SK-N-SH (cell line): ENCODE data around the gene FLACC1. TPM values are rescaled to one million over a fixed set of nuclear protein-coding genes. Genes with fewer than 3 reads are reported as not detected.

Source experiments
- CTCF ChIA-PET: fragments of 300-600, 350-600 bp; formaldehyde crosslinking; extraction: SDS; loops from one replicate; lab custom pipeline; 2021; lab: Yijun Ruan, JAX
- POLR2A ChIA-PET: fragments of 350-600 bp; sonication (Branson Sonifier 250); formaldehyde crosslinking; extraction: SDS; loops from one replicate; lab custom pipeline; 2020; ENCODE audit warnings: antibody characterized with exemption, inconsistent platforms; lab: Yijun Ruan, JAX
- DNase-seq: peaks from one replicate; pipeline ENCODE4 v3.0.0; 2012
- H2AFZ ChIP-seq: fragments of 200-600 bp; sonication (generic); 2 replicates; pipeline ENCODE4 v1.8.1; 2016; ENCODE audit warnings: antibody characterized with exemption, mild to moderate bottlenecking, low read depth
- H3F3A ChIP-seq: fragments of 200-600 bp; sonication (generic); replicated peaks from 2 replicates; pipeline ENCODE3; 2016; ENCODE audit warnings: antibody characterized with exemption, mild to moderate bottlenecking; ENCODE audit not compliant: insufficient read depth
- H3K27ac ChIP-seq, 2 experiments: fragments of 200-500 bp in 1 of 2; fragments of 200-600 bp in 1 of 2; sonication (Bioruptor generic) in 1 of 2; sonication (generic), shearing (Covaris generic) in 1 of 2; 2 replicates each; pipeline versions ENCODE4 v1.5.1 to v1.6.1; 2014 to 2016; ENCODE audit warnings: low read depth in 2 of 2, inconsistent platforms in 1 of 2, low read length in 1 of 2, mild to moderate bottlenecking in 1 of 2, mixed read lengths in 1 of 2
- H3K27me3 ChIP-seq: fragments of 200-600 bp; sonication (generic), shearing (Covaris generic); 2 replicates; pipeline ENCODE4 v1.6.1; 2016; ENCODE audit warnings: mixed run types; ENCODE audit not compliant: insufficient read depth
- H3K36me3 ChIP-seq, 2 experiments: fragments of 200-500 bp in 1 of 2; fragments of 200-600 bp in 1 of 2; sonication (Bioruptor generic) in 1 of 2; sonication (generic) in 1 of 2; replicated peaks in 1 of 2; 2 replicates each; pipeline versions ENCODE3 to v1.5.1; 2014 to 2016; ENCODE audit warnings: low read length in 1 of 2, mild to moderate bottlenecking in 1 of 2; ENCODE audit not compliant: insufficient read depth in 2 of 2, control insufficient read depth in 1 of 2
- H3K4me1 ChIP-seq, 2 experiments: fragments of 200-500 bp in 1 of 2; fragments of 200-600 bp in 1 of 2; sonication (Bioruptor generic) in 1 of 2; sonication (generic), shearing (Covaris generic) in 1 of 2; 2 replicates each; pipeline versions ENCODE4 v1.5.1 to v1.6.1; 2014 to 2016; ENCODE audit warnings: low read depth in 1 of 2, low read length in 1 of 2, mixed run types in 1 of 2; ENCODE audit not compliant: insufficient read depth in 2 of 2, control insufficient read depth in 1 of 2
- H3K4me2 ChIP-seq: fragments of 200-600 bp; sonication (generic), shearing (Covaris generic); 2 replicates; pipeline ENCODE4 v1.6.1; 2017; ENCODE audit warnings: mixed run types
- H3K4me3 ChIP-seq, 2 experiments: fragments of 200-500 bp in 1 of 2; fragments of 200-600 bp in 1 of 2; sonication (Bioruptor generic) in 1 of 2; sonication (generic), shearing (Covaris generic) in 1 of 2; 2 replicates each; pipeline versions ENCODE4 v1.5.1 to v1.8.1; 2014 to 2016; ENCODE audit warnings: low read depth in 2 of 2, inconsistent platforms in 1 of 2, low read length in 1 of 2, mild to moderate bottlenecking in 1 of 2, mixed read lengths in 1 of 2, moderate library complexity in 1 of 2
- H3K79me2 ChIP-seq: fragments of 200-600 bp; sonication (generic); 2 replicates; pipeline ENCODE4 v1.8.1; 2017; ENCODE audit warnings: mild to moderate bottlenecking; ENCODE audit not compliant: insufficient read depth
- H3K9ac ChIP-seq: fragments of 200-600 bp; sonication (generic); 2 replicates; pipeline ENCODE4 v1.6.1; 2017; ENCODE audit warnings: mixed run types
- H3K9me2 ChIP-seq: fragments of 200-600 bp; sonication (generic); 2 replicates; pipeline ENCODE4 v1.6.1; 2017; ENCODE audit warnings: mixed run types
- H3K9me3 ChIP-seq: fragments of 200-600 bp; sonication (generic); 2 replicates; pipeline ENCODE4 v1.6.1; 2017; ENCODE audit warnings: mixed run types, mild to moderate bottlenecking, moderate library complexity
- H4K20me1 ChIP-seq: fragments of 200-600 bp; sonication (generic); 2 replicates; pipeline ENCODE4 v1.6.1; 2017; ENCODE audit warnings: mild to moderate bottlenecking, mixed run types; ENCODE audit not compliant: insufficient read depth
- CHD2 ChIP-seq: fragments of 150-350 bp; IDR thresholded peaks from 2 replicates; pipeline ENCODE4 v1.6.1; 2018; ENCODE audit warnings: low read length; ENCODE audit not compliant: partially characterized antibody
- ELF1 ChIP-seq: IDR thresholded peaks from 2 replicates; pipeline ENCODE4 v1.4.0; 2012
- EZH2phosphoT487 ChIP-seq: fragments of 200-600 bp; sonication (generic); IDR thresholded peaks from 2 replicates; pipeline ENCODE4 v1.6.1; 2017; ENCODE audit warnings: low read depth, mixed run types, mild to moderate bottlenecking, antibody characterized with exemption, moderate library complexity, borderline replicate concordance
- FOSL2 ChIP-seq: IDR thresholded peaks from 2 replicates; pipeline ENCODE4 v1.4.0; 2012; ENCODE audit warnings: low read depth, mild to moderate bottlenecking, moderate library complexity, borderline replicate concordance
- FOXJ3 ChIP-seq: sonication (generic); formaldehyde crosslinking; IDR thresholded peaks from 2 replicates; pipeline ENCODE4 v1.5.1; 2020; ENCODE audit warnings: mild to moderate bottlenecking, missing genetic modification reagents
- FOXM1 ChIP-seq: IDR thresholded peaks from 2 replicates; pipeline ENCODE4 v1.4.0; 2012; ENCODE audit warnings: low read depth, mild to moderate bottlenecking
- JUND ChIP-seq: IDR thresholded peaks from 2 replicates; pipeline ENCODE4 v1.4.0; 2012
- MAX ChIP-seq: IDR thresholded peaks from 2 replicates; pipeline ENCODE4 v1.4.0; 2012; ENCODE audit warnings: low read depth
- RXRA ChIP-seq: IDR thresholded peaks from 2 replicates; pipeline ENCODE4 v1.4.0; 2012; ENCODE audit warnings: low read depth, mild to moderate bottlenecking, borderline replicate concordance
- SIN3A ChIP-seq: IDR thresholded peaks from 2 replicates; pipeline ENCODE4 v1.6.1; 2012; ENCODE audit warnings: low read depth, mild to moderate bottlenecking, low read length, moderate library complexity, borderline replicate concordance
- TEAD4 ChIP-seq: IDR thresholded peaks from 2 replicates; pipeline ENCODE4 v1.4.0; 2012; ENCODE audit warnings: mild to moderate bottlenecking, borderline replicate concordance; ENCODE audit not compliant: insufficient read depth
- USF1 ChIP-seq: IDR thresholded peaks from 2 replicates; pipeline ENCODE4 v1.4.0; 2012; ENCODE audit warnings: low read depth, borderline replicate concordance
- ZBTB33 ChIP-seq: IDR thresholded peaks from 2 replicates; pipeline ENCODE4 v1.4.0; 2012; ENCODE audit warnings: low read depth, borderline replicate concordance
- WGBS: methylation state at CpG from one replicate; pipeline ENCODE4 v1.1.6; 2017; ENCODE audit warnings: low lambda C conversion rate; 5-methylcytosine and 5-hydroxymethylcytosine counted together
- polyA plus RNA-seq, 3 experiments: library from polyadenylated mRNA; depleted of rRNA; stranded (reverse); fragments of >200 nt; gene quantifications; 2 replicates each; pipeline ENCODE4 v1.2.3, GENCODE V29; 2012
- TF ChIP-seq, protein P1 (sequence below): fragments of 150-350 bp; IDR thresholded peaks from 2 replicates; pipeline ENCODE4 v1.6.1; 2017; ENCODE audit warnings: antibody characterized with exemption, low read length, low read depth, borderline replicate concordance
- TF ChIP-seq, protein P2 (sequence below): IDR thresholded peaks from 2 replicates; pipeline ENCODE4; 2012
- TF ChIP-seq, protein P3 (sequence below): fragments of 150-350 bp; IDR thresholded peaks from 2 replicates; pipeline ENCODE4 v1.6.1; 2016; ENCODE audit warnings: mild to moderate bottlenecking, low read depth, low read length

The FLACC1 gene
- polyA plus RNA-seq, 1 of the 3 experiments (the other 2 are of a cell fraction): 0.35 TPM

- no peak overlapping the region for H3K4me2 ChIP-seq
- no peaks in the 10 kb centered on the region for H3K79me2 ChIP-seq
- CTCF ChIA-PET: no interaction called here
- 88% methylated on average over 1 of the region's 1 CpG for WGBS
- POLR2A ChIA-PET: no interaction called here
- H3K4me1 ChIP-seq: no peaks in the 10 kb centered on the region
- H4K20me1 ChIP-seq: no peaks in the 10 kb centered on the region
- H3K27ac ChIP-seq: no peak overlapping the region
- no peaks in the 10 kb centered on the region for H3K9me3 ChIP-seq
- DNase-seq: no peak
- H3K36me3 ChIP-seq: peaks cover 0 to under 1% of the 10 kb centered on the region in 2 experiments
- no peaks in the 10 kb centered on the region for H3K9me2 ChIP-seq
- no peaks in the 10 kb centered on the region for H3K27me3 ChIP-seq
- TF ChIP-seq RXRA (no peak), JUND (no peak), CHD2 (no peak), USF1 (no peak), SIN3A (no peak), EZH2phosphoT487 (no peak), MAX (no peak), TEAD4 (no peak), ZBTB33 (no peak), FOXJ3 (CRISPR knock-in tag) (no peak), ELF1 (no peak), FOSL2 (no peak), FOXM1 (no peak)
- TF ChIP-seq, protein P1, sequence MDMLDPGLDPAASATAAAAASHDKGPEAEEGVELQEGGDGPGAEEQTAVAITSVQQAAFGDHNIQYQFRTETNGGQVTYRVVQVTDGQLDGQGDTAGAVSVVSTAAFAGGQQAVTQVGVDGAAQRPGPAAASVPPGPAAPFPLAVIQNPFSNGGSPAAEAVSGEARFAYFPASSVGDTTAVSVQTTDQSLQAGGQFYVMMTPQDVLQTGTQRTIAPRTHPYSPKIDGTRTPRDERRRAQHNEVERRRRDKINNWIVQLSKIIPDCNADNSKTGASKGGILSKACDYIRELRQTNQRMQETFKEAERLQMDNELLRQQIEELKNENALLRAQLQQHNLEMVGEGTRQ: no peak
- TF ChIP-seq, protein P2, sequence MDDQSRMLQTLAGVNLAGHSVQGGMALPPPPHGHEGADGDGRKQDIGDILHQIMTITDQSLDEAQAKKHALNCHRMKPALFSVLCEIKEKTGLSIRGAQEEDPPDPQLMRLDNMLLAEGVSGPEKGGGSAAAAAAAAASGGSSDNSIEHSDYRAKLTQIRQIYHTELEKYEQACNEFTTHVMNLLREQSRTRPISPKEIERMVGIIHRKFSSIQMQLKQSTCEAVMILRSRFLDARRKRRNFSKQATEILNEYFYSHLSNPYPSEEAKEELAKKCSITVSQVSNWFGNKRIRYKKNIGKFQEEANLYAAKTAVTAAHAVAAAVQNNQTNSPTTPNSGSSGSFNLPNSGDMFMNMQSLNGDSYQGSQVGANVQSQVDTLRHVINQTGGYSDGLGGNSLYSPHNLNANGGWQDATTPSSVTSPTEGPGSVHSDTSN: no peak
- TF ChIP-seq, protein P3, sequence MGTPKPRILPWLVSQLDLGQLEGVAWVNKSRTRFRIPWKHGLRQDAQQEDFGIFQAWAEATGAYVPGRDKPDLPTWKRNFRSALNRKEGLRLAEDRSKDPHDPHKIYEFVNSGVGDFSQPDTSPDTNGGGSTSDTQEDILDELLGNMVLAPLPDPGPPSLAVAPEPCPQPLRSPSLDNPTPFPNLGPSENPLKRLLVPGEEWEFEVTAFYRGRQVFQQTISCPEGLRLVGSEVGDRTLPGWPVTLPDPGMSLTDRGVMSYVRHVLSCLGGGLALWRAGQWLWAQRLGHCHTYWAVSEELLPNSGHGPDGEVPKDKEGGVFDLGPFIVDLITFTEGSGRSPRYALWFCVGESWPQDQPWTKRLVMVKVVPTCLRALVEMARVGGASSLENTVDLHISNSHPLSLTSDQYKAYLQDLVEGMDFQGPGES: no peak
- no peaks in the 10 kb centered on the region for H3F3A ChIP-seq
- H3K9ac ChIP-seq: no peak overlapping the region
- H2AFZ ChIP-seq: no peak overlapping the region
- H3K4me3 ChIP-seq: no peak overlapping the region
Observed at GRCh38 chr2:201353116-201353515, 4.0 kb downstream of the FLACC1 start.
